Neutrophil (primary cell): ENCODE results near the gene EOGT.

ENCODE experiments used
- H3K27ac ChIP-seq: fragments of 200-600 bp; sonication (generic); 2 replicates; pipeline ENCODE4 v1.5.1; 2016; ENCODE audit warnings: mild to moderate bottlenecking, moderate library complexity
- H3K27me3 ChIP-seq: fragments of 200-600 bp; sonication (generic); 2 replicates; pipeline ENCODE4 v1.6.0; 2016; ENCODE audit warnings: mild to moderate bottlenecking
- H3K36me3 ChIP-seq: fragments of 200-600 bp; sonication (generic); 2 replicates; pipeline ENCODE4 v1.5.1; 2017
- H3K4me1 ChIP-seq, 2 experiments: fragments of 200-600 bp in 1 of 2; sonication (generic) in 1 of 2; 1 replicate in 1 of 2; 2 replicates in 1 of 2; pipeline versions ENCODE4 v1.5.1 to v1.6.1; 2013 to 2016; ENCODE audit warnings: low read depth in 1 of 2, low read length in 1 of 2, mild to moderate bottlenecking in 1 of 2, moderate library complexity in 1 of 2; ENCODE audit not compliant: control insufficient read depth in 1 of 2, insufficient read depth in 1 of 2
- H3K4me3 ChIP-seq, 2 experiments: fragments of 200-600 bp in 1 of 2; sonication (generic) in 1 of 2; 1 replicate in 1 of 2; 2 replicates in 1 of 2; pipeline ENCODE4 v1.5.1; 2013 to 2016; ENCODE audit warnings: low read depth in 1 of 2, low read length in 1 of 2, mild to moderate bottlenecking in 1 of 2, moderate library complexity in 1 of 2
- H3K9me3 ChIP-seq: fragments of 200-600 bp; sonication (generic); 2 replicates; pipeline ENCODE4 v1.5.1; 2016
- CTCF ChIP-seq: fragments of 200-600 bp; sonication (generic); IDR thresholded peaks from 2 replicates; pipeline ENCODE4 v1.5.1; 2016; ENCODE audit warnings: antibody characterized with exemption

The EOGT gene

GRCh38 chr3:69013253-69014021 is at the start of gene EOGT:
TSS of gene EOGT (minus strand) at chr3:69013684. CDS start at chr3:69009846, 3,838 bp downstream.
- no peaks in the 10 kb centered on the region for H3K9me3 ChIP-seq
- no peak within 1 kb of the TSS for H3K27ac ChIP-seq
- peak within 1 kb of the TSS; percentile 62 to 81 for H3K4me3 ChIP-seq
- H3K27me3 ChIP-seq, result peaks cover 23% of the 10 kb centered on the region
- TF ChIP-seq CTCF, result no peak
- H3K4me1 ChIP-seq, result peaks cover 7 to 18% of the 10 kb centered on the region in 2 experiments
- H3K36me3 ChIP-seq, result peaks cover 3% of the 10 kb centered on the region

GRCh38 chr3:69059688-69060087 is 46.2 kb upstream of the EOGT start:
- Histone ChIP-seq H3K27me3 (no peaks in the 10 kb centered on the region), H3K36me3 (peaks cover 79% of the 10 kb centered on the region), H3K9me3 (peaks cover 6% of the 10 kb centered on the region), H3K4me3 (no peak overlapping the region), H3K27ac (no peak overlapping the region), H3K4me1 (peaks cover 3 to 5% of the 10 kb centered on the region in 2 experiments)
- TF ChIP-seq CTCF, result no peak

GRCh38 chr3:69058947-69059224 is 45.4 kb upstream of the EOGT start:
- Histone ChIP-seq H3K4me3 (no peak overlapping the region), H3K27me3 (no peaks in the 10 kb centered on the region), H3K36me3 (peaks cover 82% of the 10 kb centered on the region), H3K27ac (peak overlapping the region; percentile 70), H3K9me3 (peaks cover 6% of the 10 kb centered on the region), H3K4me1 (peaks cover 3 to 5% of the 10 kb centered on the region in 2 experiments)
- no peak for TF ChIP-seq CTCF

GRCh38 chr3:69058180-69058946 is 44.9 kb upstream of the EOGT start:
- no peak for TF ChIP-seq CTCF
- peak overlapping the region; percentile 70 for H3K27ac ChIP-seq
- peaks cover 3 to 5% of the 10 kb centered on the region in 2 experiments for H3K4me1 ChIP-seq
- H3K27me3 ChIP-seq, result no peaks in the 10 kb centered on the region
- peaks cover 6% of the 10 kb centered on the region for H3K9me3 ChIP-seq
- H3K36me3 ChIP-seq, result peaks cover 85% of the 10 kb centered on the region
- H3K4me3 ChIP-seq, result no peak overlapping the region

- no peaks in the 10 kb centered on the region for H3K9me3 ChIP-seq
- no peak for TF ChIP-seq CTCF
- H3K4me3 ChIP-seq, result peak overlapping the region; percentile 85 to 93
- H3K4me1 ChIP-seq, result peaks cover 21 to 26% of the 10 kb centered on the region in 2 experiments
- no peaks in the 10 kb centered on the region for H3K27me3 ChIP-seq
- peak overlapping the region; percentile 96 for H3K27ac ChIP-seq
- peaks cover 54% of the 10 kb centered on the region for H3K36me3 ChIP-seq
Measured at GRCh38 chr3:69052472-69052898, 39.0 kb upstream of the EOGT start.
